ENCODE data around the gene PIGV. TPM values are rescaled to one million over a fixed set of nuclear protein-coding genes. Genes with fewer than 3 reads are reported as not detected.
A peak's percentile ranks its signal among the peaks of the same experiment; 100 is the strongest.
"Not testable (repeated sequence)": the region's sequence is repeated elsewhere in the genome, so short reads cannot be mapped to it uniquely, and the experiment has no call there.

PIGV gene
- total RNA-seq, 1 donor from 2014 or later, result 18.5 TPM

DNA sequence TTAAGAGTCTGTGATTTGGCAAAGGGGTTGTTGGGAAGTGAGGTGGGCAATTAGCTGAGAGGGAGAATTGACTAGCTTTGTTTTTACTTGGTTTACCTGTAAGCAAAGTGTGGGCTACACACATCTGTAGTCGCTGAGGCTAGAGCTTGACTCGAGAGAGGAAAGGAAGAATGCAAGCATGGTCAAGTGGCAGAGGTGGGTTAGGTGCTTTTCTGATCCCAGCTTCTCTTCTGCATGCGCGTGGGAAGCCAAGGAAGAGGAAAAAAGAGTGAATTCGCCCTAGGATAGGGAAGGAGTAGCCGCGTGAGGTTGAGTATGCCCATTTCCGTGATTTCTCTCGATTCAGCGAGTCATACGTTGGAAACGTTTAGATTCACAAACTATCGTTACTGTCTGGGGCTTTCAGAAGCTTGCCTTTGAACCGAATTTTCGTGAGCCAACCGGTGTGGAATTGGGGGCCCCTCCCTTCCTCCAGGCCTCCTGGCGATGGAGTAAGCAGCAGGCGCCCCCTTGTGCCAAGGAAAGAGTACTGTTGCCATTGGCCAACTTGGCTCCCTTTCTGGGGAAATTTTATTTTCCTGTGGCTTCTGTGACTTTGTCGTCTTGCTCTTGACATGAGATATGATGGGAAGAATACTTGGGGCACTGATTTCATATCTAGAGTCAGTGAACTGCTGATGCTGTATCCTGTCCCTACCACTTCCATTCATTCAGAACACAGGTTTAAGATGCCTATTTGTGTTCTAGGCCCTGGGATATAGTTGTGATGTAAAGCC, 1.3 kb downstream of the PIGV start:
- peak; percentile 78 for DNase-seq (ENCODE audit: low spot score)
- peaks cover 15% of the 10 kb centered on the region for H3K36me3 Mint-ChIP-seq (ENCODE audit: low read depth)
- intact Hi-C loops (cut with micrococcal nuclease), result loop anchor here (1.0 to 5.0 kb wide), 4 partner anchors 66 to 357 kb away; partner anchors contain the start of gene DHDDS
- peak overlapping the region; percentile 94 for H3K27ac Mint-ChIP-seq
- H3K4me1 Mint-ChIP-seq (ENCODE audit: low read depth), result peaks cover 76% of the 10 kb centered on the region
- H3K27me3 Mint-ChIP-seq (ENCODE audit: insufficient read depth), result peaks cover 1% of the 10 kb centered on the region
- H3K9me3 Mint-ChIP-seq, result no peaks in the 10 kb centered on the region
- H3K4me3 Mint-ChIP-seq, result peak overlapping the region; percentile 97

DNA sequence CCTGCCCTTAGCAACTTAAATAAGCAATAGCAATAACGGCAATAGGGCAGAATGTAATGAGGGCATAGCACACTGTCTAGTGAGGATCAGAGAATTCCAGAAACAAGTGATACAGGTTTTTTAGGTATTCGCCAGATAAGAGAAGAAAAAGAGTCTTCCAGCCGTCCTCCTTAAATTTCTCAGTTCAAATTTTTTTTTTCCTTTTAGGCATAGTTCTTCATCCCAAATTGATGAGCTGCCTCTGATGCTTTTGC, 1.8 kb downstream of the PIGV start:
- H3K27ac Mint-ChIP-seq, result peak overlapping the region; percentile 94
- no peaks in the 10 kb centered on the region for H3K9me3 Mint-ChIP-seq
- intact Hi-C loops (cut with micrococcal nuclease), result loop anchor here (1.0 to 5.0 kb wide), 3 partner anchors 67 to 357 kb away; partner anchors contain the start of gene DHDDS
- peaks cover 78% of the 10 kb centered on the region for H3K4me1 Mint-ChIP-seq (ENCODE audit: low read depth)
- peaks cover 1% of the 10 kb centered on the region for H3K27me3 Mint-ChIP-seq (ENCODE audit: insufficient read depth)
- H3K36me3 Mint-ChIP-seq (ENCODE audit: low read depth), result peaks cover 19% of the 10 kb centered on the region
- DNase-seq (ENCODE audit: low spot score), result no peak
- H3K4me3 Mint-ChIP-seq, result peak overlapping the region; percentile 97

DNA sequence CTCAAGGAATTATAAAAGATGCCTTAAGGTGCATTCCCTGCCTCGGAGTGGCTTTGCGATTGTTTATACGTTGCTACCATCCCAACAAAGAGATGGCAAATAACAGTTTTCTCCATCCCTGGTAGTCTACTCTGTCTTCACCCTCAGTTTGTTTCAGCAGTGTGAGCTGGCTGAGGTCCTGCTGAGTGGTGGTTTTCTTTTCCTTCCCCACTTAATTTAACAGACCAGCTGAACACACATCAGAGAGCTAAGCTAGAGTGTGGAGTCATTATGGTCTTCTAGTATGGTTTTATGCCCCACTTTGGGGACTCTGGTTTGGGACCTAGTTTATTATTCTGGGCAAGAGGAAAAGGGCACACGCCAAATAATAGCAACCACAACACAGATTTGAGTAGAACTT, 2.2 kb downstream of the PIGV start:
- H3K4me3 Mint-ChIP-seq, result peak overlapping the region; percentile 97
- H3K27me3 Mint-ChIP-seq (ENCODE audit: insufficient read depth), result peaks cover 1% of the 10 kb centered on the region
- peaks cover 80% of the 10 kb centered on the region for H3K4me1 Mint-ChIP-seq (ENCODE audit: low read depth)
- H3K9me3 Mint-ChIP-seq, result no peaks in the 10 kb centered on the region
- intact Hi-C loops (cut with micrococcal nuclease), result loop anchor here (1.0 to 5.0 kb wide), 15 partner anchors 10 to 358 kb away; partner anchors contain the start of genes DHDDS, HMGN2 and NUDC
- H3K36me3 Mint-ChIP-seq (ENCODE audit: low read depth), result peaks cover 23% of the 10 kb centered on the region
- peak overlapping the region; percentile 94 for H3K27ac Mint-ChIP-seq
- no peak for DNase-seq (ENCODE audit: low spot score)

DNA sequence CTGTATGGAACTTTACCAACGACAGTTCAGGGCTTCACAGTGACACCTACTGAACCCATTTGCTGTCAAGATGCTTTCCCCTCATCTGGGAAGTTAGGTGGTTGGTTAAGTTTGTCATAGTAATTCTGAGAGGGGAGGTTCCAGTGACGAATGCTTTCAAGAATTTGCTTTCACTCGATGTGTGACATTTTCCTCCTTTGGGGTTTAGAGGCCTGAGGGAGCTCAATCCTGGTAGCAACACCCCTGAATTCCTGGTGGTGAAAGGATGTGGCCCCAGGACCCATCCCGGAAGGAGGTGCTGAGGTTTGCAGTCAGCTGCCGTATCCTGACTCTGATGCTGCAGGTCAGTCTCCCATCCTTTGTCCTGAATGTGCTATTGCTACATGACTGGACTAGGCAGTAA, 2.8 kb downstream of the PIGV start:
- intact Hi-C loops (cut with micrococcal nuclease), result loop anchor here (1.0 to 2.0 kb wide), 12 partner anchors 10 to 318 kb away; partner anchors contain the start of genes HMGN2 and NUDC
- H3K4me3 Mint-ChIP-seq, result peak overlapping the region; percentile 97
- H3K36me3 Mint-ChIP-seq (ENCODE audit: low read depth), result peaks cover 26% of the 10 kb centered on the region
- peaks cover 1% of the 10 kb centered on the region for H3K27me3 Mint-ChIP-seq (ENCODE audit: insufficient read depth)
- peak; percentile 50 for DNase-seq (ENCODE audit: low spot score)
- peak overlapping the region; percentile 94 for H3K27ac Mint-ChIP-seq
- H3K4me1 Mint-ChIP-seq (ENCODE audit: low read depth), result peaks cover 76% of the 10 kb centered on the region
- no peaks in the 10 kb centered on the region for H3K9me3 Mint-ChIP-seq

DNA sequence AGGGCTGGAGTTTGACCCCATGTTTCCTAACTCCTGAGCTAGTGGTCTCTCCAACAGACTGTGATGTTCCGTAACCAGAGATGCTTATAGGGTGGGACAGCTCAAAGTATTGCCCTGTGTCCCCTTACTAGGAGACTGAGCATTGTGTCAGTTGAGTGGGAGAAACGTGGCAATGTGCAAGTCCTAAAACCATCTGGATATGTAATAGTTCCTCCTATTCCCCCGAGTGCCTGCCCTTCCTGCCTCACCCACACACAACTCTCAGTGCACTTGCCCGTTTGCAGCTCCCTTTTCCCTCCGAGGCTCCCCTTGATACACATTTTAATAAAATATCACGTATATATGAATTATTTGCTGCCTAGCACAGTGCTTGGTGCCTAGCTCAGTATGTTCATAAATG, 3.4 kb downstream of the PIGV start:
- Mint-ChIP-seq H3K27ac (peak overlapping the region; percentile 94), H3K4me3 (peak overlapping the region; percentile 97), H3K36me3 (ENCODE audit: low read depth) (peaks cover 26% of the 10 kb centered on the region), H3K9me3 (no peaks in the 10 kb centered on the region), H3K27me3 (ENCODE audit: insufficient read depth) (peaks cover 1% of the 10 kb centered on the region), H3K4me1 (ENCODE audit: low read depth) (peaks cover 70% of the 10 kb centered on the region)
- intact Hi-C loops (cut with micrococcal nuclease), result loop anchor here (2.0 kb wide), 2 partner anchors 20 to 74 kb away; no protein-coding TSS in a partner anchor
- no peak for DNase-seq (ENCODE audit: low spot score)

DNA sequence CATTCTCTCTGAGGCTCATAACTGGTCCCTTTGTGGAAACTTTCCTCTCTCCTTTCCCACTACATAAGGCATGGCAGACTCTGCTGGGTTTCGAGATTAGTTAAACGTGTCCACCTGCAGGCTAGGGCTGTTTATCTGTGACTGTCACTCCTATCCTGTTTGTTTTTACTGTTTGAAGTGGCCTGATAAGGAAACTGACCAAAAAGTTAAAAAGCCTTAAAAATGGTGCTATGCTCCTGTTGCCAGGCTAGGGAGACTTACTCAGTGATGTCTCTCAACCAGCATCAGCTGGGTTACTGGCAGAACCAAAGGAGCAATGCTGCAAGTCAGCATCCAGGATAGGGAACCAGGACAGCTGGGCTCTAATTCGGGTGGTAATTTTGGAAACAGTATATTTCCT, 3.9 kb downstream of the PIGV start:
- intact Hi-C loops (cut with micrococcal nuclease), result loop anchor here (2.0 kb wide), 2 partner anchors 19 to 73 kb away; no protein-coding TSS in a partner anchor
- peak overlapping the region; percentile 97 for H3K4me3 Mint-ChIP-seq
- H3K9me3 Mint-ChIP-seq, result no peaks in the 10 kb centered on the region
- H3K36me3 Mint-ChIP-seq (ENCODE audit: low read depth), result peaks cover 31% of the 10 kb centered on the region
- DNase-seq (ENCODE audit: low spot score), result no peak
- H3K4me1 Mint-ChIP-seq (ENCODE audit: low read depth), result peaks cover 65% of the 10 kb centered on the region
- peaks cover 1% of the 10 kb centered on the region for H3K27me3 Mint-ChIP-seq (ENCODE audit: insufficient read depth)
- peak overlapping the region; percentile 94 for H3K27ac Mint-ChIP-seq

DNA sequence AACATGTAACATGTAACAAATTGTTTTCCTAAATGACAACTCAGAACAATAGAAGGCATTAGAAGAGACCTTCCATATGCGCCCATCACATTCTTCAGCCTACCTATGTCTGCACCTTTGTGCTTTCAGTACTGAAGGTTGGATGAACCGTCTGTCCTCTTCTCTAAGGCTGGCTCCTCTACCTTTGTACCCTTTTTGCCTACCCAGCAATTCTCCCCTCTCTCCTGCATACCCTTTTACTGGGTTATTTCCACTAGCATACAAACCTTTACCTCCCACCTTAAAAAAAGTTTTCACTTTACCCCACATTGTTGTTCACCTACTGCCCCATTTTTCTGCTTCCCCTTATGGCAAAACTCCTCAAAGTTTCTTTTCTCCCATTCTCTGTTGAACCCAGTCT, 5.2 kb downstream of the PIGV start:
- DNase-seq (ENCODE audit: low spot score), result no peak
- Mint-ChIP-seq H3K4me1 (ENCODE audit: low read depth) (peaks cover 60% of the 10 kb centered on the region), H3K9me3 (no peaks in the 10 kb centered on the region), H3K36me3 (ENCODE audit: low read depth) (peaks cover 40% of the 10 kb centered on the region), H3K4me3 (no peak overlapping the region), H3K27me3 (ENCODE audit: insufficient read depth) (no peaks in the 10 kb centered on the region), H3K27ac (peak overlapping the region; percentile 64)
- intact Hi-C loops (cut with micrococcal nuclease), result no loop called here

DNA sequence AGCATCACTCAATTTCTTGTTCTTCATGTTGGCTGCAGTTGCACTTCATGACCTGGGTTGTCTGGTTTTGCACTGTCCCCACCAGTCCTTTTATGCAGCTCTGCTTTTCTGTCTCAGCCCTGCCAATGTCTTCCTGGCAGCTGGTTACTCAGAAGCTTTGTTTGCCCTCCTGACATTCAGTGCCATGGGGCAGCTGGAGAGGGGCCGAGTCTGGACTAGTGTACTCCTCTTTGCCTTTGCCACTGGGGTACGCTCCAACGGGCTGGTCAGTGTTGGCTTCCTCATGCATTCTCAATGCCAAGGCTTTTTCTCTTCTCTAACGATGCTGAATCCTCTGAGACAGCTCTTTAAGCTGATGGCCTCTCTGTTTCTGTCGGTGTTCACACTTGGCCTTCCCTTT, 6.6 kb downstream of the PIGV start:
- no peaks in the 10 kb centered on the region for H3K27me3 Mint-ChIP-seq (ENCODE audit: insufficient read depth)
- H3K36me3 Mint-ChIP-seq (ENCODE audit: low read depth), result peaks cover 40% of the 10 kb centered on the region
- intact Hi-C loops (cut with micrococcal nuclease), result no loop called here
- peaks cover 62% of the 10 kb centered on the region for H3K4me1 Mint-ChIP-seq (ENCODE audit: low read depth)
- no peak overlapping the region for H3K4me3 Mint-ChIP-seq
- H3K27ac Mint-ChIP-seq, result peak overlapping the region; percentile 46
- no peak for DNase-seq (ENCODE audit: low spot score)
- H3K9me3 Mint-ChIP-seq, result no peaks in the 10 kb centered on the region

DNA sequence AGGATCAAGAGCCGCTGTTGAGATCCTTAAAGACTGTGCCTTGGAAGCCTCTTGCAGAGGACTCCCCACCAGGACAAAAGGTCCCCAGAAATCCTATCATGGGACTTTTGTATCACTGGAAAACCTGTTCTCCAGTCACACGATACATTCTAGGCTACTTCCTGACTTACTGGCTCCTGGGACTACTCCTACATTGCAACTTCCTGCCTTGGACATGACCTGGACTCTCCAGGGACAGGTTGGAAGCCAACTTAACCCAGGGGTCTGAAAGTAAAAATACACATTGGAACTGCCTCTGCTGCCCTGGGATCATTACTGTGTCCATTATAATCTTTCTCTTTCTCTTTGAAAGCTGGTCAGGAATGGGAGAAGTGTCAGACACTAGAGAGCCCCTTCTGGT, 9.9 kb downstream of the PIGV start:
- peaks cover 43% of the 10 kb centered on the region for H3K36me3 Mint-ChIP-seq (ENCODE audit: low read depth)
- DNase-seq (ENCODE audit: low spot score), result no peak
- intact Hi-C loops (cut with micrococcal nuclease), result no loop called here
- H3K27ac Mint-ChIP-seq, result peak overlapping the region; percentile 64
- no peaks in the 10 kb centered on the region for H3K9me3 Mint-ChIP-seq
- H3K4me3 Mint-ChIP-seq, result no peak overlapping the region
- H3K27me3 Mint-ChIP-seq (ENCODE audit: insufficient read depth), result no peaks in the 10 kb centered on the region
- peaks cover 63% of the 10 kb centered on the region for H3K4me1 Mint-ChIP-seq (ENCODE audit: low read depth)

DNA sequence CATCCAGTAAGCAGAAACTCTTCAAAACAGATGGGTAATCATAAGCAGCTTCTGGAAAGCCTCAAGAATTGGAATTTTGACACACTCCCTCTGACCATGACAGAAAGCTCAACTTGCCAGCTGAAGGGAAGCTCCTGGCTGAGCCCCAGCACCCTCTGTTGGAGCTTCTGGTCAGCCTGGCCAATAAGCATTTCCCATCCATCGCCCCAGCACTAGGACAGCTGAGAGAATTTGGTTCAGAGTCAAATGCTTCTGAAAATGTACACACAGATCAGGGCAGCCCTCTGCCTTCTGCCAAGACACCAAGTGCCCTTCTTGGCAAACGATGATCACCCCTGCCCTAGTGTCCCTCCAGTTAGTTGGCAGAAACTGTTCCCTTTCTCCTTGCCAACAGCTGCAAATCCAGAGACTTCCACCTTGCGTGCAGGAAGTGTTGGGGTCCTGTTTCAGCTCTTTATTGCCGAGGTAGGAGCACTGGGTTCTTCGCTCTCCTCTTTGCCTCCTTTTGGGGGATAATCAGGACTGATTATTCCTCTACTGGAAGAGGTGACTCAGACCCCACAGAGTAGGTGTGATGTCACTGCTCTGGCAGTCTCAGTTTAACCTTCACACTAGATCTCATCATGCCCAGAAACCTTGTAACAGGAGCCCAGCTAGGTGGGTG, 11.9 kb downstream of the PIGV start:
- Mint-ChIP-seq H3K27ac (peak overlapping the region; percentile 79), H3K36me3 (ENCODE audit: low read depth) (peaks cover 28% of the 10 kb centered on the region), H3K27me3 (ENCODE audit: insufficient read depth) (no peaks in the 10 kb centered on the region), H3K4me1 (ENCODE audit: low read depth) (peaks cover 53% of the 10 kb centered on the region), H3K9me3 (no peaks in the 10 kb centered on the region), H3K4me3 (peak overlapping the region; percentile 55)
- DNase-seq (ENCODE audit: low spot score), result no peak
- intact Hi-C loops (cut with micrococcal nuclease), result loop anchor here (1.0 to 2.0 kb wide), 2 partner anchors 9 to 79 kb away; no protein-coding TSS in a partner anchor

DNA sequence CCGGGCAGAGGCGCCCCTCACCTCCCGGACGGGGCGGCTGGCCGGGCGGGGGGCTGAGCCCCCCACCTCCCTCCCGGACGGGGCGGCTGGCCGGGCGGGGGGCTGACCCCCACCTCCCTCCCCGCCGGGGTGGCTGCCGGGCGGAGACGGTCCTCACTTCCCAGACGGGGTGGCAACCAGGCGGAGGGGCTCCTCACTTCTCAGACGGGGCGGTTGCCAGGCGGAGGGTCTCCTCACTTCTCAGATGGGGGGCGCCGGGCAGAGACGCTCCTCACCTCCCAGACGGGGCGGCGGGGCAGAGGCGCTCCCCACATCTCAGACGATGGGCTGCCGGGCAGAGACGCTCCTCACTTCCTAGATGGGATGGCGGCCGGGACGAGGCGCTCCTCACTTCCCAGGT, 16.2 kb downstream of the PIGV start:
- H3K27ac Mint-ChIP-seq; intact Hi-C loops (cut with micrococcal nuclease); H3K27me3 Mint-ChIP-seq (ENCODE audit: insufficient read depth); H3K36me3 Mint-ChIP-seq (ENCODE audit: low read depth); DNase-seq (ENCODE audit: low spot score); H3K4me3 Mint-ChIP-seq; H3K9me3 Mint-ChIP-seq: not testable (repeated sequence)
- H3K4me1 Mint-ChIP-seq (ENCODE audit: low read depth), result peaks cover 41% of the 10 kb centered on the region

DNA sequence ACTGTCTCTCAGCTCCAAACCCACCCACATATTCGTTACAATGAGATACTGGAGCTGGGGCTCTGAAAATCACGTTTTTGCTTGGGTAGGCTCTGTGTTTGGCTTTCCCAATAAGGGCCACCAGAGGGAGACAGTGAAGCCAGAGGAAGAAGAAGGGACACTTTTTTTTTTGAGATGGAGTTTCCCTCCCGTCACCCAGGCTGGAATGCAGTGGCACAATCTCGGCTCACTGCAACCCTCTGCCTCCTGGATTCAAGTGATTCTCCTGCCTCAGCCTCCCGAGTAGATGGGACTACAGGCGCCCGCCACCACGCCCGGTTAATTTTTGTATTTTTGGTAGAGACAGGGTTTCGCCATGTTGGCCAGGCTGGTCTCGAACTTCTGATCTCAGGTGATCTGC, 22.4 kb downstream of the PIGV start:
- not testable (repeated sequence) for H3K27me3 Mint-ChIP-seq (ENCODE audit: insufficient read depth); H3K36me3 Mint-ChIP-seq (ENCODE audit: low read depth); H3K9me3 Mint-ChIP-seq
- peak overlapping the region; percentile 71 for H3K27ac Mint-ChIP-seq
- peaks cover 35% of the 10 kb centered on the region for H3K4me1 Mint-ChIP-seq (ENCODE audit: low read depth)
- DNase-seq (ENCODE audit: low spot score), result peak; percentile 65
- intact Hi-C loops (cut with micrococcal nuclease), result loop anchor here (1.0 to 2.0 kb wide), 6 partner anchors 9 to 208 kb away; partner anchors contain the start of gene ZDHHC18
- peak overlapping the region; percentile 26 for H3K4me3 Mint-ChIP-seq

DNA sequence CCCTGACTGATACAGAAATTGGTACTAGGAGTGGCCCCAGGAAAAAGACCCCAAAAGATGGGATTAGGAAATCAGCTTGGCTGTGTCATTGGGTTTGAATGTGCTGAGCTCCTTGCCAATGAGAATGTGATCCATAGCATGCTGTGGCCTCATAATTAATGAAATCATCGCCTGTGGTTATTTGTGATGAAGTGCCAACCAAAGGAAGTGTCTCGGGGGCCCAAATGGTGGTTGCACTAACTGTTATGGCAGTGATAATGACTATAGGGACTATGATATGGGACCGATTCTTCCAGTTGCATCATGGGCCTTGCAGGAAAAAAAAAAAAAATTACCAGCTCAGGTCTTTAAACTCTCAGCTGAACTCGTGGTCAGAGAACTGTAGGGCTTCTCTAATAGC, 23.3 kb downstream of the PIGV start:
- no peak overlapping the region for H3K4me3 Mint-ChIP-seq
- no peaks in the 10 kb centered on the region for H3K9me3 Mint-ChIP-seq
- H3K27me3 Mint-ChIP-seq (ENCODE audit: insufficient read depth), result no peaks in the 10 kb centered on the region
- peaks cover 2% of the 10 kb centered on the region for H3K36me3 Mint-ChIP-seq (ENCODE audit: low read depth)
- H3K4me1 Mint-ChIP-seq (ENCODE audit: low read depth), result peaks cover 28% of the 10 kb centered on the region
- H3K27ac Mint-ChIP-seq, result no peak overlapping the region
- no peak for DNase-seq (ENCODE audit: low spot score)
- intact Hi-C loops (cut with micrococcal nuclease), result loop anchor here (2.0 kb wide), 1 partner anchor 20 kb away; no protein-coding TSS in a partner anchor

All from activated T-helper 1 cell treated with anti-CD3 and anti-CD28 coated beads, Interleukin-12 subunit alpha, Interleukin-12 subunit beta, Interleukin-2, Interleukin-4 antibody, amounts not matched to agents 30 ng/mL and 10 ng/mL and 1 ng/mL, durations not matched to agents 14 hours and 24 hours and 36 hours (primary cell).